Mesendoderm (in vitro differentiated cells): ENCODE measurements around the gene ENTR1.

ENCODE experiments used
- DNase-seq: peaks from one replicate; pipeline ENCODE4 v3.0.0; 2013
- H2AK5ac ChIP-seq: 2 replicates; pipeline ENCODE4 v1.6.1; 2013; ENCODE audit warnings: low read length, inconsistent platforms
- H2BK120ac ChIP-seq: 2 replicates; pipeline ENCODE4 v1.6.1; 2013; ENCODE audit warnings: low read depth, mild to moderate bottlenecking, low read length, moderate library complexity, mixed read lengths
- H2BK15ac ChIP-seq: replicated peaks from 2 replicates; pipeline ENCODE4 v1.6.1; 2013; ENCODE audit warnings: low read depth, mild to moderate bottlenecking, moderate library complexity
- H2BK5ac ChIP-seq: 2 replicates; pipeline ENCODE4 v1.6.1; 2013; ENCODE audit warnings: low read length, inconsistent platforms
- H3K18ac ChIP-seq: 2 replicates; pipeline ENCODE4 v1.6.1; 2013; ENCODE audit warnings: mild to moderate bottlenecking, low read length, mixed read lengths
- H3K23ac ChIP-seq: one replicate; pipeline ENCODE4 v1.6.1; 2013; ENCODE audit warnings: low read length
- H3K27ac ChIP-seq: 2 replicates; pipeline ENCODE4 v1.5.1; 2013; ENCODE audit warnings: low read depth, mild to moderate bottlenecking, inconsistent platforms, low read length, moderate library complexity
- H3K27me3 ChIP-seq: 2 replicates; pipeline ENCODE4 v1.6.1; 2013; ENCODE audit warnings: low read length, control low read depth, mild to moderate bottlenecking, inconsistent platforms; ENCODE audit not compliant: insufficient read depth, poor library complexity
- H3K36me3 ChIP-seq: 2 replicates; pipeline ENCODE4 v1.6.1; 2013; ENCODE audit warnings: low read length, inconsistent platforms; ENCODE audit not compliant: control insufficient read depth, insufficient read depth
- H3K4ac ChIP-seq: one replicate; pipeline ENCODE4 v1.6.1; 2013; ENCODE audit warnings: low read depth, mild to moderate bottlenecking, low read length, moderate library complexity
- H3K4me1 ChIP-seq: 2 replicates; pipeline ENCODE4 v1.6.1; 2013; ENCODE audit warnings: low read depth, low read length, inconsistent platforms; ENCODE audit not compliant: control insufficient read depth
- H3K4me2 ChIP-seq: 2 replicates; pipeline ENCODE4 v1.6.1; 2013; ENCODE audit warnings: low read length
- H3K4me3 ChIP-seq: 2 replicates; pipeline ENCODE4 v1.5.1; 2013; ENCODE audit warnings: mild to moderate bottlenecking, low read length
- H3K56ac ChIP-seq: one replicate; pipeline ENCODE4 v1.6.1; 2013; ENCODE audit warnings: low read length
- H3K79me1 ChIP-seq: 2 replicates; pipeline ENCODE4 v1.6.1; 2013; ENCODE audit warnings: low read length, inconsistent platforms
- H3K79me2 ChIP-seq: 2 replicates; pipeline ENCODE4 v1.6.1; 2013; ENCODE audit warnings: mild to moderate bottlenecking, low read length; ENCODE audit not compliant: control insufficient read depth, insufficient read depth
- H3K9ac ChIP-seq: 2 replicates; pipeline ENCODE4 v1.6.1; 2013; ENCODE audit warnings: low read length, inconsistent platforms
- H4K5ac ChIP-seq: one replicate; pipeline ENCODE4 v1.6.1; 2013; ENCODE audit warnings: low read length
- H4K8ac ChIP-seq: one replicate; pipeline ENCODE4 v1.6.1; 2013; ENCODE audit warnings: low read depth, mild to moderate bottlenecking, control low read depth, low read length, moderate library complexity
- WGBS: extraction: QIAGEN DNeasy Blood & Tissue Kit; methylation state at CpG from one replicate; pipeline ENCODE4 v1.1.7; 2013; ENCODE audit warnings: low lambda C conversion rate, missing lambda C conversion rate; ENCODE audit not compliant: insufficient coverage; ENCODE audit errors: extremely low coverage; 5-methylcytosine and 5-hydroxymethylcytosine counted together

Gene ENTR1

DNA sequence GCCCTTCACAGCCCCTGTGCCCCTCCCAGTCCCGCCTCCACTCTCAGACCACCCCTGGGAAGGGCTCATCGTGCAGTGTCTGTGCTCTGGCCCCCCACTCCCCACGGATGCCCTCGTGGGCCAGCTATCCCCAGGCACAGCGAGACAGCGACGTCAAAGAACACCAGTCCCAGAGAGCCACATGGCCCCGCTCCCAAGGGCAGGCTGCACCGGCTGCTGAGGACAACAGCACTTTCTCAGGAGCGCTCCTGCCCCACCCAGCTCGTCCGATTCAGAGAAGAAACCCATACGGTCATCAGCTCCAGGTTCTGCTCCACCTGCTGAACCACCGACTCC lies 5.6 kb downstream of the ENTR1 start:
- no peak overlapping the region for H4K5ac ChIP-seq
- H3K18ac ChIP-seq: no peak overlapping the region
- no peak overlapping the region for H2BK5ac ChIP-seq
- peaks cover 8% of the 10 kb centered on the region for H3K36me3 ChIP-seq
- no peak overlapping the region for H3K4me2 ChIP-seq
- peaks cover 10% of the 10 kb centered on the region for H3K79me1 ChIP-seq
- peaks cover 12% of the 10 kb centered on the region for H3K79me2 ChIP-seq
- no peak for DNase-seq
- H3K27ac ChIP-seq: no peak overlapping the region
- H4K8ac ChIP-seq: no peak overlapping the region
- H3K23ac ChIP-seq: no peak overlapping the region
- no peak overlapping the region for H2BK15ac ChIP-seq
- no peak overlapping the region for H3K56ac ChIP-seq
- no peak overlapping the region for H2BK120ac ChIP-seq
- no peak overlapping the region for H3K4me3 ChIP-seq
- WGBS: no CpG with 5 or more reads among the region's 14 CpGs
- no peak overlapping the region for H2AK5ac ChIP-seq
- no peaks in the 10 kb centered on the region for H3K4me1 ChIP-seq
- no peaks in the 10 kb centered on the region for H3K27me3 ChIP-seq
- H3K9ac ChIP-seq: no peak overlapping the region
- H3K4ac ChIP-seq: no peak overlapping the region

GRCh38 chr9:136403915-136404800 lies 6.3 kb downstream of the ENTR1 start:
- DNase-seq: no peak
- Histone ChIP-seq H3K27ac (no peak overlapping the region), H3K23ac (no peak overlapping the region), H2BK5ac (no peak overlapping the region), H3K27me3 (no peaks in the 10 kb centered on the region), H3K4me3 (no peak overlapping the region), H2BK120ac (no peak overlapping the region), H4K5ac (no peak overlapping the region), H3K18ac (no peak overlapping the region), H3K4ac (no peak overlapping the region), H4K8ac (no peak overlapping the region), H3K79me1 (peaks cover 11% of the 10 kb centered on the region), H3K9ac (no peak overlapping the region), H2BK15ac (no peak overlapping the region), H3K4me1 (no peaks in the 10 kb centered on the region), H3K56ac (no peak overlapping the region), H3K36me3 (peaks cover 8% of the 10 kb centered on the region), H3K4me2 (no peak overlapping the region), H3K79me2 (peaks cover 13% of the 10 kb centered on the region), H2AK5ac (no peak overlapping the region)
- WGBS: no CpG with 5 or more reads among the region's 32 CpGs

- no peak overlapping the region for H4K8ac ChIP-seq
- H3K79me1 ChIP-seq: peaks cover 12% of the 10 kb centered on the region
- H3K36me3 ChIP-seq: peaks cover 8% of the 10 kb centered on the region
- no peak overlapping the region for H3K4me2 ChIP-seq
- no peak overlapping the region for H3K23ac ChIP-seq
- no peak overlapping the region for H3K4ac ChIP-seq
- H3K9ac ChIP-seq: no peak overlapping the region
- H3K79me2 ChIP-seq: peaks cover 15% of the 10 kb centered on the region
- no peak for DNase-seq
- peaks cover 2% of the 10 kb centered on the region for H3K4me1 ChIP-seq
- H3K4me3 ChIP-seq: no peak overlapping the region
- H3K18ac ChIP-seq: no peak overlapping the region
- no peak overlapping the region for H2BK15ac ChIP-seq
- no peaks in the 10 kb centered on the region for H3K27me3 ChIP-seq
- no CpG with 5 or more reads among the region's 5 CpGs for WGBS
- no peak overlapping the region for H2AK5ac ChIP-seq
- H2BK120ac ChIP-seq: no peak overlapping the region
- H3K56ac ChIP-seq: no peak overlapping the region
- H3K27ac ChIP-seq: no peak overlapping the region
- no peak overlapping the region for H2BK5ac ChIP-seq
- no peak overlapping the region for H4K5ac ChIP-seq
Observed at GRCh38 chr9:136403538-136403914, 6.9 kb downstream of the ENTR1 start.

GRCh38 chr9:136402067-136402466 lies 8.3 kb downstream of the ENTR1 start:
- Histone ChIP-seq H2BK5ac (no peak overlapping the region), H4K5ac (no peak overlapping the region), H3K27ac (no peak overlapping the region), H3K27me3 (no peaks in the 10 kb centered on the region), H3K79me2 (peaks cover 22% of the 10 kb centered on the region), H2BK15ac (no peak overlapping the region), H3K56ac (no peak overlapping the region), H2AK5ac (no peak overlapping the region), H3K9ac (no peak overlapping the region), H3K36me3 (peaks cover 7% of the 10 kb centered on the region), H3K18ac (no peak overlapping the region), H2BK120ac (no peak overlapping the region), H3K4me1 (peaks cover 2% of the 10 kb centered on the region), H3K4ac (no peak overlapping the region), H3K79me1 (peaks cover 12% of the 10 kb centered on the region), H3K4me2 (no peak overlapping the region), H3K23ac (no peak overlapping the region), H3K4me3 (no peak overlapping the region), H4K8ac (no peak overlapping the region)
- DNase-seq: no peak
- WGBS: no CpG with 5 or more reads among the region's 13 CpGs

- H3K4ac ChIP-seq: no peak overlapping the region
- H3K79me2 ChIP-seq: peaks cover 22% of the 10 kb centered on the region
- no peak overlapping the region for H3K56ac ChIP-seq
- no peak overlapping the region for H3K18ac ChIP-seq
- H4K5ac ChIP-seq: no peak overlapping the region
- H3K9ac ChIP-seq: no peak overlapping the region
- peaks cover 2% of the 10 kb centered on the region for H3K4me1 ChIP-seq
- no peak overlapping the region for H3K23ac ChIP-seq
- H2BK5ac ChIP-seq: no peak overlapping the region
- peaks cover 17% of the 10 kb centered on the region for H3K79me1 ChIP-seq
- H3K36me3 ChIP-seq: peaks cover 10% of the 10 kb centered on the region
- no CpG with 5 or more reads among the region's 18 CpGs for WGBS
- H3K4me2 ChIP-seq: no peak overlapping the region
- no peak overlapping the region for H3K27ac ChIP-seq
- H3K27me3 ChIP-seq: no peaks in the 10 kb centered on the region
- no peak overlapping the region for H4K8ac ChIP-seq
- H2BK15ac ChIP-seq: no peak overlapping the region
- no peak overlapping the region for H3K4me3 ChIP-seq
- no peak overlapping the region for H2BK120ac ChIP-seq
- DNase-seq: no peak
- H2AK5ac ChIP-seq: no peak overlapping the region
Observed at GRCh38 chr9:136401173-136401922, 9.1 kb downstream of the ENTR1 start.
